Fibroblast of pulmonary artery (primary cell): ENCODE data around the gene DDX10.

Experiments used
- DNase-seq: peaks from one replicate; pipeline ENCODE4 v3.0.0-alpha.2; 2010; ENCODE audit warnings: low read depth
- H3K4me3 ChIP-seq: replicated peaks from 2 replicates; pipeline ENCODE4 v1.5.1; 2011; ENCODE audit warnings: low read depth, mild to moderate bottlenecking, control low read depth, low read length, moderate library complexity
- TF ChIP-seq, protein P1 (sequence below): IDR thresholded peaks from 2 replicates; pipeline ENCODE4 v1.5.1; 2011; ENCODE audit warnings: mild to moderate bottlenecking, control low read depth, low read length, inconsistent platforms; ENCODE audit errors: missing control alignments

Gene DDX10

DNA sequence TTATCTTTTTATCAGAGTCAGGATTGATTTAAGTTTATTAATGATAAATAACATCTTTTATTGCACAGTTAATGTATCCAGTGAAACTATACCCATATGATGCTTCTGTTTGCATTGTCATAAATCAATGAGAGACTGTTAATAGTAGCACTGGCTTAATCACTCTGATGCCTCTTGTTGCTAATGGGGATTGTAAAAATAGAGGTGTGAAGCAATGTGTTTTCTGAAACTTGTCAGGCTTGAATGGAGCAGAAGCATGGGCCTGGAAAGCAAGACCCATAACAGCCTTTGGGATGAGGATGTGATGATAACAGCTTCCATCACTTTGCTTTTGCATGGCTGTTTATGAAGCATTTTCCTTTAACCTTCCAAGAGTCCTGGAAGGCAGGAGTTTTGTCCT lies 319.7 kb downstream of the DDX10 start:
- TF ChIP-seq, protein P1, sequence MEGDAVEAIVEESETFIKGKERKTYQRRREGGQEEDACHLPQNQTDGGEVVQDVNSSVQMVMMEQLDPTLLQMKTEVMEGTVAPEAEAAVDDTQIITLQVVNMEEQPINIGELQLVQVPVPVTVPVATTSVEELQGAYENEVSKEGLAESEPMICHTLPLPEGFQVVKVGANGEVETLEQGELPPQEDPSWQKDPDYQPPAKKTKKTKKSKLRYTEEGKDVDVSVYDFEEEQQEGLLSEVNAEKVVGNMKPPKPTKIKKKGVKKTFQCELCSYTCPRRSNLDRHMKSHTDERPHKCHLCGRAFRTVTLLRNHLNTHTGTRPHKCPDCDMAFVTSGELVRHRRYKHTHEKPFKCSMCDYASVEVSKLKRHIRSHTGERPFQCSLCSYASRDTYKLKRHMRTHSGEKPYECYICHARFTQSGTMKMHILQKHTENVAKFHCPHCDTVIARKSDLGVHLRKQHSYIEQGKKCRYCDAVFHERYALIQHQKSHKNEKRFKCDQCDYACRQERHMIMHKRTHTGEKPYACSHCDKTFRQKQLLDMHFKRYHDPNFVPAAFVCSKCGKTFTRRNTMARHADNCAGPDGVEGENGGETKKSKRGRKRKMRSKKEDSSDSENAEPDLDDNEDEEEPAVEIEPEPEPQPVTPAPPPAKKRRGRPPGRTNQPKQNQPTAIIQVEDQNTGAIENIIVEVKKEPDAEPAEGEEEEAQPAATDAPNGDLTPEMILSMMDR = no peak
- no peak overlapping the region for H3K4me3 ChIP-seq
- DNase-seq = no peak

DNA sequence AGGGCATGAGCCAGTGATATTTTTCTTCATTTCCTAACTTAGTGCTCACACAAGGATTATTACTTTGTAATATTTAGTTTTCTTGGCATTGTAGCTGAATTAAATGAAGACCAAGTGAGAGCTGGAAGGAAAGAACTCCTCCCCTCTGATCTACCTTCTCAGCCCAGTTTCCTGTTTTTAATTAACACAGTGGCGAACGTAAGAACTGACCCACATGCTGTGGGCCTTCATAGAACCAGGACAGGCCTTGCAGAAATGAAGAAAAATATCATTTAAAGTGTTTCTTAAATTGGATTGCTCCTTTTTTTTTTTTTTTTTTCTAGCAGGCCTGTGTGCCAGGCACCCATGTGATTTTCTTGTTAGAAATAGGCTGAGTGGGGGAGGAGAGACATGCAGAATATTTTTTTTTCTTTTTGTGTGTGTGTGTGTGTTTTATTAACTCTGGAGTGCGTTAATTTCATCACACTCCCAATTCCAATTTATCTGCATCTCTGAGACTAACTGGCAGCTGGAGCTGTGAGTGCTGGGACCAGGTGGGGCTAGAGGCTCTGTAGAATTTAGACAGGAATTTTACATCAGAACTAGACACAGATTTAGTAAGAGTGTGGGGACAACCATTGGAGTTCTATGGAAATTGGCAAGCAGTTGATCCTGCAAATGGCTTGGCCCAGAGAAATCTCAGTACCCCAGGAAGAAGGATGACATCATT lies 320.5 kb downstream of the DDX10 start:
- no peak overlapping the region for H3K4me3 ChIP-seq
- DNase-seq = no peak
- TF ChIP-seq, protein P1 = no peak

DNA sequence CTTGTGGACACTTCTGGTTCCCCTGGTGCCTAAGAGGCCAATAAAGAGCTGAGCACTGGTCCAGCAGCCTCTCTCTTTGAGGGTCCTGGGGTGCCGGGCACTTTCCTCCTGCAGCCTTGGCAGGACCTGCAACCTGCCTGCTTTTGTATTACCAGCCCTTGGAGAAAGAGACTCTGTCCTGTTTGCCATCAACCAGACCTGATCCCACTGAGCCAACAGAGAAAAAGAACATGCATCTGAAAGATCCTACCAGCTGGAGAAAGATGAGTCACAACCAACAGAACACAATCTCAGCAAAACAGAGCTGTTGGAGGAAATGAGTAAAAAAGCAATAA lies 321.0 kb downstream of the DDX10 start:
- no peak overlapping the region for H3K4me3 ChIP-seq
- DNase-seq = peak; percentile 74
- TF ChIP-seq, protein P1 = no peak
